ENCODE data around the gene C2orf49.

C2orf49 gene

DNA sequence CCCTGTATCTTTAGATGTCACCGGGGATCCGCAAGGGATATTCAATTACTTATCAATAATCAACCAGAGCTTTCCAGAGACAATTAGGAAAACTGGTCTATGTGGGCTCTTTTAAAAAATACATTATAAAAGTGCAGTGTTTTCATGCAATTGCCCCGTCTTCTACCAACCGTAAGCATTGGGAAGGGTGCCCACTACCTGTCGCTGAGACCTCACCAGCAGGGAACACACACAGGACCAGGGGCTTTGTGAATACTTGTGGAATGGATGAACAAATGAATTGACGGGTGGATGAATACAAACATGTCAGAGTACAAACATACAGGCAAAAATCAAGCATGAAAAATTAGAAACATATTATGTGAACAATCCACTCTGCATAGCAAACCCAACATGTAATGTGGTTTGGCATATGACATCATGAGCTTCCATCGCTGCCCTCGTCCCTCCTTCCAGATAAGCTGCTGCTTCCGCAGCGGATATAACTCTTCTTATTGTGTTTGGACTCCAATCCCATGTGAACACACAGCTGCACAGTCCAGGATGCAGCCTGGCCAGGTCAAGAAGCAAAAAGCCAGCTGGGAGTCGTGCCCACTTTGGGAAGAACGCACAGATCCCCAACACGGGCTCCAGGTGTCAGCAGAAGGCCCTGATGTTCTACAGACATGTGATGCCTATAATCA lies 56.2 kb downstream of the C2orf49 start:
- Histone ChIP-seq H3K9ac (ENCODE audit: low read length) (no peak overlapping the region), H3K27me3 (ENCODE audit: low read depth, low read length) (no peaks in the 10 kb centered on the region), H4K20me1 (ENCODE audit: insufficient read depth, low read length) (no peaks in the 10 kb centered on the region), H3K4me2 (ENCODE audit: low read length) (no peak overlapping the region), H3K4me3 (ENCODE audit: low read length) (no peak overlapping the region), H3K9me3 (ENCODE audit: insufficient read depth, low read length) (no peaks in the 10 kb centered on the region), H3K36me3 (replicated peaks; ENCODE audit: low read depth, low read length) (no peaks in the 10 kb centered on the region), H3K79me2 (ENCODE audit: low read length) (peaks cover 24% of the 10 kb centered on the region), H3K27ac (ENCODE audit: low read length) (no peak overlapping the region), H2AFZ (ENCODE audit: low read depth, low read length) (no peak overlapping the region), H3K4me1 (ENCODE audit: low read length) (no peaks in the 10 kb centered on the region)
- TF ChIP-seq EZH2phosphoT487 (IDR thresholded peaks at IDR 0.05; ENCODE audit: low read depth) = no peak
- TF ChIP-seq, protein P1, sequence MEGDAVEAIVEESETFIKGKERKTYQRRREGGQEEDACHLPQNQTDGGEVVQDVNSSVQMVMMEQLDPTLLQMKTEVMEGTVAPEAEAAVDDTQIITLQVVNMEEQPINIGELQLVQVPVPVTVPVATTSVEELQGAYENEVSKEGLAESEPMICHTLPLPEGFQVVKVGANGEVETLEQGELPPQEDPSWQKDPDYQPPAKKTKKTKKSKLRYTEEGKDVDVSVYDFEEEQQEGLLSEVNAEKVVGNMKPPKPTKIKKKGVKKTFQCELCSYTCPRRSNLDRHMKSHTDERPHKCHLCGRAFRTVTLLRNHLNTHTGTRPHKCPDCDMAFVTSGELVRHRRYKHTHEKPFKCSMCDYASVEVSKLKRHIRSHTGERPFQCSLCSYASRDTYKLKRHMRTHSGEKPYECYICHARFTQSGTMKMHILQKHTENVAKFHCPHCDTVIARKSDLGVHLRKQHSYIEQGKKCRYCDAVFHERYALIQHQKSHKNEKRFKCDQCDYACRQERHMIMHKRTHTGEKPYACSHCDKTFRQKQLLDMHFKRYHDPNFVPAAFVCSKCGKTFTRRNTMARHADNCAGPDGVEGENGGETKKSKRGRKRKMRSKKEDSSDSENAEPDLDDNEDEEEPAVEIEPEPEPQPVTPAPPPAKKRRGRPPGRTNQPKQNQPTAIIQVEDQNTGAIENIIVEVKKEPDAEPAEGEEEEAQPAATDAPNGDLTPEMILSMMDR (IDR thresholded peaks at IDR 0.05; ENCODE audit: low read depth, low read length) = no peak

DNA sequence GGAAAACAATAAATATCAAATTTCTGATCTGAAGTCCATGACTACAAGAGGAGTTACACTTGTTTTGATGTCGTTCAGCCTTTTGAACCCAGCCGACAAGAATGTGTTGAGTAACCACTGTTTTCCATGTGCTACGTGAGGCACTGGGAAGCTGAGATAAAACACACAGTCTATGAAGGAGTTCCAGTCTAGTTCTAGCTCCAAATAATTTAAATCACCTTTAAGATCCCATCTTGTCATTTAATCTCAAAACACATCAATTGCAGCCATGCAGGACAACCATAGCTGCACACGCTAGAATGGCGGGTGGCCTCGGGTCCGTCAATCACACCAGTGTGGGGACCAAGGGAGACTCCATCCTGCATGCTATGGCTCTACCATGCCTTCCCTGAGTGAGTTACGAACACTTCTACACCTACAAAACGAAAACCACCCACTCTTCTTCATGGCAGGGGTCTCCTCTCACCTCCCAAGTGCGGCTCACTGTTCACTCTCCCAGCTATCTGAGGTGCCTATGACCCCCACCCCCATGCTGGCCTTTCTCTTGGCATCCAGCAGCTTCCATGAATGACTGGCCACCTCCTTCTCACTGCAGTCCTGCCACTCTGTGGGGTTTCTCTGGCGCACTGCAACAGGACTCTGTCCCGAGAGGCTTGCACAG lies 57.7 kb downstream of the C2orf49 start:
- TF ChIP-seq, protein P1 (IDR thresholded peaks at IDR 0.05; ENCODE audit: low read depth, low read length) = no peak
- TF ChIP-seq EZH2phosphoT487 (IDR thresholded peaks at IDR 0.05; ENCODE audit: low read depth) = no peak
- no peaks in the 10 kb centered on the region for H3K4me1 ChIP-seq (ENCODE audit: low read length)
- no peaks in the 10 kb centered on the region for H3K9me3 ChIP-seq (ENCODE audit: insufficient read depth, low read length)
- no peak overlapping the region for H3K4me3 ChIP-seq (ENCODE audit: low read length)
- no peaks in the 10 kb centered on the region for H3K36me3 ChIP-seq (replicated peaks; ENCODE audit: low read depth, low read length)
- H2AFZ ChIP-seq (ENCODE audit: low read depth, low read length) = no peak overlapping the region
- H3K4me2 ChIP-seq (ENCODE audit: low read length) = no peak overlapping the region
- H3K9ac ChIP-seq (ENCODE audit: low read length) = no peak overlapping the region
- H4K20me1 ChIP-seq (ENCODE audit: insufficient read depth, low read length) = no peaks in the 10 kb centered on the region
- H3K27ac ChIP-seq (ENCODE audit: low read length) = no peak overlapping the region
- peaks cover 24% of the 10 kb centered on the region for H3K79me2 ChIP-seq (ENCODE audit: low read length)
- no peaks in the 10 kb centered on the region for H3K27me3 ChIP-seq (ENCODE audit: low read depth, low read length)

DNA sequence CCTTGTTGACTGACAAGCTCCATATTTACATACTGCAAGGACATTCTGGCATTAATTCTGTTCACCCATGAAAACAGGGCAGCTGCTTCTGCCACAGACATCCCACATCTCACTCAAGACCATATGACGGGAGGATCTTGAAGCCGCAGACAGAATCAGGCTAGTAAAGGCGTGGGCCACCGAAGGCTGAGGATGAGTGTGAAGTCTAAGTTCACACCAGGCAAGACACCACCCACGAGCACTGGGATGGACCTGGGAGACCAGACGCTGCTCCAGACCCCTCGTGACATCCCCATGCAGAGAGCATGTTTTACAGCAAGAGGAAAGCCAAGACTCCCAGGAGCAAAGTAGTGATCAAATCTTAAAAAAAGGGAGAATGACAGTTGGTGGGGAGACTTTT lies 58.4 kb downstream of the C2orf49 start:
- no peak for TF ChIP-seq EZH2phosphoT487 (IDR thresholded peaks at IDR 0.05; ENCODE audit: low read depth)
- TF ChIP-seq, protein P1 (IDR thresholded peaks at IDR 0.05; ENCODE audit: low read depth, low read length) = no peak
- no peak overlapping the region for H3K9ac ChIP-seq (ENCODE audit: low read length)
- H3K79me2 ChIP-seq (ENCODE audit: low read length) = peaks cover 24% of the 10 kb centered on the region
- H3K4me2 ChIP-seq (ENCODE audit: low read length) = no peak overlapping the region
- no peak overlapping the region for H2AFZ ChIP-seq (ENCODE audit: low read depth, low read length)
- H3K27ac ChIP-seq (ENCODE audit: low read length) = no peak overlapping the region
- no peaks in the 10 kb centered on the region for H3K27me3 ChIP-seq (ENCODE audit: low read depth, low read length)
- no peak overlapping the region for H3K4me3 ChIP-seq (ENCODE audit: low read length)
- no peaks in the 10 kb centered on the region for H3K4me1 ChIP-seq (ENCODE audit: low read length)
- H3K9me3 ChIP-seq (ENCODE audit: insufficient read depth, low read length) = no peaks in the 10 kb centered on the region
- no peaks in the 10 kb centered on the region for H3K36me3 ChIP-seq (replicated peaks; ENCODE audit: low read depth, low read length)
- H4K20me1 ChIP-seq (ENCODE audit: insufficient read depth, low read length) = no peaks in the 10 kb centered on the region

DNA sequence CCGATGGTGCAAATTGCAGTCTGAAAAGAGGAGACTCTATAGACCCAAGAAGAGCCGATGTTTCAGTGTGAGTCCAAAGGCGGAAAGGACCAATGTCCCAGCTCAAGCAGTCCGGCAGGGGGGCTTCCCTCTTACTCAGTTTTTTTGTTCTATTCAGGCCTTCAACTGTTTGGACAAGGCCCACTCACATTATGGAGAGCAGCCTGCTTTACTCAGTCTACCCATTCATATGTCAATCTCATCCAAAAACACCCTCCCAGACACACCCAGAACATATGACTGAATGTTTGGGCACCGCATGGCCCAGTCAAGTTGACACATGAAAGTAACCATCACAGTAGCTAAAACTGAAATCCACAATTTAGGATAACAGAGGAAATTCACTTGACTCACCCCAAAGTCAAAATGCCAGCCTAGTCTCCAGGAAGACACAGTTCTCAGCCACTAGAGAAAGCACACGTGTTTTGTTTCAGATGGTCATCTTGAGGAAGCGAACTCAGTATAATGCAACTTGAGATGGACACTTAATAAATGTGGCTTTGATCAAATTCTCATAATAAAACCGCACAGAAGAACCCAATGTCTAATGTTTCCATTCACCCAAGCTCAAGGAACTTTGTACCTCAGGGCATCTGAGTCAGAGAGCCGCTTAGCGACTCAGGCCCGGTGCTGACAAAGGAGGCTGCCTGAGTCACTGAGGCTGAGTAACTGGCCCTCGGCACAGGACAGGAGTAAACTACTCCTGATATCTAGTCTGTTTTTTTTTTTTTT lies 59.1 kb downstream of the C2orf49 start:
- Histone ChIP-seq H3K27ac (ENCODE audit: low read length) (no peak overlapping the region), H3K9me3 (ENCODE audit: insufficient read depth, low read length) (no peaks in the 10 kb centered on the region)

More for the DNA sequence above, 59.1 kb downstream of the C2orf49 start:
- no peaks in the 10 kb centered on the region for H4K20me1 ChIP-seq (ENCODE audit: insufficient read depth, low read length)
- H3K4me2 ChIP-seq (ENCODE audit: low read length) = no peak overlapping the region
- peaks cover 24% of the 10 kb centered on the region for H3K79me2 ChIP-seq (ENCODE audit: low read length)
- TF ChIP-seq, protein P1 (IDR thresholded peaks at IDR 0.05; ENCODE audit: low read depth, low read length) = no peak
- no peak for TF ChIP-seq EZH2phosphoT487 (IDR thresholded peaks at IDR 0.05; ENCODE audit: low read depth)
- H3K4me3 ChIP-seq (ENCODE audit: low read length) = no peak overlapping the region
- no peak overlapping the region for H2AFZ ChIP-seq (ENCODE audit: low read depth, low read length)
- H3K36me3 ChIP-seq (replicated peaks; ENCODE audit: low read depth, low read length) = no peaks in the 10 kb centered on the region
- no peak overlapping the region for H3K9ac ChIP-seq (ENCODE audit: low read length)
- no peaks in the 10 kb centered on the region for H3K27me3 ChIP-seq (ENCODE audit: low read depth, low read length)
- no peaks in the 10 kb centered on the region for H3K4me1 ChIP-seq (ENCODE audit: low read length)
